DMS 273 (cell line): Measurements from ENCODE around the gene FST.

ENCODE experiments used
- DNase-seq: peaks from one replicate; lab custom pipeline; 2025; ENCODE audit not compliant: unreplicated experiment; lab: John Stamatoyannopoulos, UW

The FST gene

GRCh38 chr5:53473633-53474032 is 6.8 kb upstream of the FST start:
- no peak for DNase-seq

DNA sequence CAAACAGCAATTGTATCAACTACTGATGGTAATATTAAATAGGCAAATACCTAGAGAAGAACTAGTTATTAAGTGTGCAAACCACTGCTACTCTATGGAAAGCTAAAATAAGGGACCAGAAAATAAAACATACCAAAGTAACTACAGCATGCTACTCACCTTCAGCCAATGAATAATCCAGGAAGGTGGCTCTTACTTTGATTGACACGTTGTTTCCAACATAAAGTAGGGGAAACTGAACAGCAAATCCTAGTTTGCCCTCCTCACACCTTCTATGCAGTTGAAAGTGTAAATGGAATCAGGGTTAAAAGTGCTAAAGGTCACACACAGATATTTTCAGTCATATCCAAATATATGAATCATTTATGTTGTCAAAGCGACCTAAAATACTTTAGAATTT is 5.1 kb upstream of the FST start:
- DNase-seq: no peak

GRCh38 chr5:53476019-53476418 is 4.4 kb upstream of the FST start:
- DNase-seq: no peak

- no peak for DNase-seq
These were observed 3.6 kb upstream of the FST start for GRCh38 chr5:53476531-53477480.

DNA sequence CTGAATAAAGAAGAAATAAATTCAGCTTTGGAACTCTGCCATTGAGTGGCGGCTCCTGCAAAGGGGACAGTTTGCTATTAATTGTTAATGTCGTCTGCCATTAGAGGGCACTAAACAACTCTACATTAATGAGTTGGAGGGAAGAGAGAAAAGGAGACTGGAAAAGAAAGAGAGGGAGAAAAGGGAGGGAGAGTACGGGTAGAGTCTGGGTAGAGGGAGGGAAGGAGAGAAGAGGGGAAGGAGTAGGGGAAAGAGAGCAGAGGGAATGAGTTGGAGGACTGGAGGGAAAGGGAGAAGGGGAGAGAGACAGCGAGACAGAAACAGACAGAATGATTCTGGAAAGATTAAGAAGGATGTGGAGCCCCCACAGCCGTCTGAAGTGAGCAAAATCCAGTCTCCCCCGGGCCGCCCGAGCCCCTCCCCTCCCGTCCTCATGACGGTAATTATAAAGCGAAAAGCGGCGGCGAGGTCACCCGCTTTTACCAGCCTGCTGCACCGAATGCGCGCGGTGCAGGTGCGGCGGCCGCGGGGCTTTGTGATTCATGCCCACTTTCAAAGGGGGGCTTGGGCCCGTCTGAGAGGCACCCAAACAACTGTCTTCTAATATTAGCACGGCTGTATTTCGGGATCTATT is 1.9 kb upstream of the FST start:
- peak; percentile 87 for DNase-seq

GRCh38 chr5:53479045-53479589 is 1.3 kb upstream of the FST start:
- no peak for DNase-seq

GRCh38 chr5:53479590-53480415 is 626 bp upstream of the FST start:
- peak; percentile 86 for DNase-seq

DNA sequence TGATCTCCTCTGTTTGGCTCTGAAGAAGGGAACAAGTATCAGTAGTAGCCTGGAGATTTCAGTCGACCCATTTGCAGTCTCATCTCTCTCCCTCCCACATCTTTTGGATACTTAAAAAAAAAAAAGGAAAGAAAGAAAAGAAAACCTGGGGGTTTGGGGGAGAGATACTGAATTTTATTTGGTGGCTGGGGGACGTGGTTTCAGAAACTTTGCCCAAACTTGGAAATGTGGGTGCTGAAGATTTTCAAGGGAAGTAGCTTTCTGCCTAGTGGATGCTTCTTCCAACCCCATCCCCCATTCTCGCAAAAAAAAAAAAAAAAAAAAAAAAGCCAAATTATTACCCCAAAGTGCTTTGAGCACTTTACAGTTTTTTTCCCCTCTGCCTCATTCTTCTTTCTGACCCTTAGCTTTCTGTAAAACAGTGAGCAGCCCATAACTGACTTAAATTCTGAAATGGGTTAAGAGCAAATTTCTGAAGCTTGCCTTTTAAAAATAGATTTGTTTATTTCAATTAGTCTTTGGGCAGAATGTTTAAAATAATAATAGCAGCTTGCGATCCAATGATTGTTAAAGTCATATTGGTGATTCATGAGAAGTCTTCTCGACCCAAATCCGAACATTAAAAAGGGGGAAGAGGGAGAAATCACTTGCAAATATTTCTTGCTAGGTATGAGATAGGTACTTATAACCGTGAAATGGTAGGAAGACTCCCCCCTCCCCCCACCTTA is 894 bp downstream of the FST start:
- DNase-seq: no peak

- DNase-seq: peak; percentile 85
These were observed 1.7 kb downstream of the FST start for GRCh38 chr5:53481887-53482716.

DNA sequence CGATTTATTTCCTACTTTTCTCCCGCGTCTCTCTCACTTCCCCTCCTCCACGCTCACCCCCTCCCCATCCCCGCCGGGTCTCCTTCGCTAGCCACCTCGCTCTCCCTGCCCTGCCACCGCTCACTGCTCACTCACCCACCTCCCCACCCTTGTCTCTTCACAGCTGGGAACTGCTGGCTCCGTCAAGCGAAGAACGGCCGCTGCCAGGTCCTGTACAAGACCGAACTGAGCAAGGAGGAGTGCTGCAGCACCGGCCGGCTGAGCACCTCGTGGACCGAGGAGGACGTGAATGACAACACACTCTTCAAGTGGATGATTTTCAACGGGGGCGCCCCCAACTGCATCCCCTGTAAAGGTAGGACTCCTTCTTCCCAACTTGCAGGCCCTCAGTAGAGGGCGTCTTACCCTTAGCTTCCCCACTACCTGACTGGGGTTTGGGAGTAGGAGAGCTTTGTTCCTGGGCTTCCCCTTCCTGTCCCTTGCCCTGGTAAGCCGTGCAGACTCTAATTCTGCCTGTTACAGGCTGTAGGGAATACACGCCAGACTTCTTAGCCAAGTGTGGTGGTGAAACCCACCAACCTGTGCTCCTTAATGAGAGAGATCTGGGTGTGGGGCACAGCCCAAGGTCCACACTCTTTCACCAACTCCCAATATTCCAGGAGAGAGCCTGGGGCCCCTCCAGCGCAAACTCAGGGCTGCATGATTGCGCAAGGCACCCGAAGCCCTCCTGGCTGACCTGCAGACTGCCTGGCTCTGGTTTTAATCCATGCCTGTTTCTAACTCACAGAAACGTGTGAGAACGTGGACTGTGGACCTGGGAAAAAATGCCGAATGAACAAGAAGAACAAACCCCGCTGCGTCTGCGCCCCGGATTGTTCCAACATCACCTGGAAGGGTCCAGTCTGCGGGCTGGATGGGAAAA is 2.5 kb downstream of the FST start:
- DNase-seq: peak; percentile 63

- no peak for DNase-seq
These were observed 7.0 kb downstream of the FST start for GRCh38 chr5:53487436-53487835.

DNA sequence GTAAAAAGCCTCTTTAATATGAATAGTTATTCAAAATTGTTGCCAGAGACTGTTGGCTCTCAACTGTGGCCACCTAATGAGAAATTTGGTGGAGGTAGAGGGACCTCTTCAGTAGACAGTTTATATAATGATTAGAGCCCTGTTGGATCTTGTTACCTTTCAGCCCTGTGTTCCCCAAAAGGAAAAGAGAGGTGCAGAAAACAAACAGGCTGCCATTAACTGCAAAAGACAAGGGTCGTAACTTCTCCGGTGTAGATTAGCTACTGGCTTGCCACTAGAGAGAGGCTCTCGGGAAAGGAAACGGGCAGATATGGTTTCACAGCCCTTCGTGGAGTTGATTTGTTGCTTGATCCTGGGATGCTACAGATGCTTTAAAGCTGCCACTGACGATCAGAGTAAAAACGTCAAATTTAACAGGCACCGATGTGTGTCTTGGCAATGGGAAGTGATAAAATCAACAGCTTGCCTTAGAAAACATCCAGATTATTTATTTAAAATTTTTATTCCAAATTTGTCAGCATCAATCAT is 7.8 kb downstream of the FST start:
- DNase-seq: no peak

- DNase-seq: peak; percentile 31
These were observed 10.3 kb downstream of the FST start for GRCh38 chr5:53490747-53491146.

GRCh38 chr5:53501054-53501453 is 20.6 kb downstream of the FST start:
- DNase-seq: no peak

DNA sequence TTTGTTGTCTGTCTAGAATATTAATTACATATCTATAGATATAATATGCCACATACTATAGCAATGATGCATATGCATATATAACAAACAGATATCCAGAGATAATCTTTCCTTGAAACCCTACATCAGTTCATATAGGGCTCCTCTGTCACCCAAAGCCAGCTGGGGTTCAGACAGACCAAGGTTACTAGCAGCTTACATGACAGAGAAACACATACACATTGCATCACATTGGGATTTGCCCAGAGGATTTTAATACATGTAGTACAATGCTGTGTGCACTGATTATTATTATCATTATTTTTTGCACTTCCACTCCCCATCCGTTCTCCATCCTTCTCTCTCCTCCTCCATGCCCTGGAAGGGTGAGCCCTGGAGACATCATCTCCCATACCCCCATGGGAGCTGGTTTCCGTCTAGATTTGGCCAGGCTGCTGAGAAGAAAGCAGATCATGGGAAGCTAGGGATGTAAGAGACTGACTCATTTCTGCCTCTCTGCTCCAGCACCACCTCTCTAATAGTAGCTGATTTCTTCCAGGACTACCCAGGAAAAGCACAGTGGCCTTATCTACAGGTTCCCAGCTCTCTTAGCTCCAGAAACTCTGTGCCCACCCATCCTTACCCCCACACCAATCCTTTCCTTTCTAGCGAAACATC is 23.3 kb downstream of the FST start:
- no peak for DNase-seq

GRCh38 chr5:53507013-53507412 is 26.6 kb downstream of the FST start:
- DNase-seq: no peak

GRCh38 chr5:53508125-53508524 is 27.7 kb downstream of the FST start:
- no peak for DNase-seq

- DNase-seq: no peak
These were observed 32.1 kb downstream of the FST start for GRCh38 chr5:53512539-53512938.
